Activated naive CD4-positive, alpha-beta T cell treated with anti-CD3 and anti-CD28 coated beads, Interleukin-2, amount 50 U/mL, for 24 hours (primary cell): Measurements from ENCODE around the gene IL1RAPL2.
"Not testable (repeated sequence)": the region's sequence is repeated elsewhere in the genome, so short reads cannot be mapped to it uniquely, and the experiment has no call there.

Source experiments
- H3K27ac Mint-ChIP-seq: one replicate; pipeline ENCODE4 v1.8.0; 2021; ENCODE audit warnings: mild to moderate bottlenecking, mixed read lengths
- H3K27me3 Mint-ChIP-seq: one replicate; pipeline ENCODE4 v1.8.0; 2021; ENCODE audit warnings: mixed read lengths
- H3K36me3 Mint-ChIP-seq: one replicate; pipeline ENCODE4 v1.8.0; 2021; ENCODE audit warnings: mixed read lengths
- H3K4me1 Mint-ChIP-seq: one replicate; pipeline ENCODE4 v1.8.0; 2021; ENCODE audit warnings: mixed read lengths
- H3K4me3 Mint-ChIP-seq: one replicate; pipeline ENCODE4 v1.8.0; 2021; ENCODE audit warnings: mild to moderate bottlenecking, mixed read lengths
- H3K9me3 Mint-ChIP-seq: one replicate; pipeline ENCODE4 v1.8.0; 2021; ENCODE audit warnings: mixed read lengths

Gene IL1RAPL2

DNA sequence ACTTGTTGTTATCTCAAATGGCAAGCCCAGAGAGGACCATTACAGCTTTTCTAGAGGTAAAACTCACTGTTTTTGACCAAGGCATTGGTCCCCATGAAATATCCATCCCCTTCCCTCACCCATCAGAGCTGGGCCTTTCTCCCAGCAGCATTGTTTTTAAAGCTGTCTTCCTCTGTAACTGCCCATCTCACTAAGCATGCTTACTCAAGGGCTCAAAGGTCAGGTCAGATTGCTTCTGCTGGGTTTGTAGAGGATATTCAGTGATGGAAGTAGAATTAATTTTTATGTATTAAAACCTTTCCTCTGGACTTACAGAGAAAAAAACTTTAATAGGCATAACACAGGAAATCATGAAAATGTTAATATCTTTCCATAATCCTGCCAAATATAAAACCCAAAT lies 643.4 kb downstream of the IL1RAPL2 start:
- Mint-ChIP-seq H3K4me3 (no peak overlapping the region), H3K27ac (no peak overlapping the region), H3K4me1 (no peaks in the 10 kb centered on the region), H3K9me3 (no peaks in the 10 kb centered on the region), H3K36me3 (no peaks in the 10 kb centered on the region), H3K27me3 (no peaks in the 10 kb centered on the region)

DNA sequence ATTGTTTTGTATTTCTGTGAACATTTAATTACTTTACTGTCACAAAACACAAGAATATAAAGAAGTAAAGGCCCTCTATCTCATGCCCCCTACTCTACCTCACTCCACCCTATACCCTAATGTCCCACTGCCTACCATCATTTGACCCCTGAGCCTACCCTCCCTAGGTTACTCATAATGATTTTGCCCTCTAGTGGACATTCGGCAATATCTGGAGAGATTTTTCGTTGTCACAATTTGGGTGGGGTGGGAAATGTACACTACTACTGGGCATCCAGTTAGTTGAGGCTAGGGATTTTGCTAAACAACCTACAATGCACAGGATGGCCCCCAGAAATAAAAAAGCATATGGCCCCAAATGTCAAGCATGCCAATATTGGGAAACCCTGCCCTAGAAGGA lies 644.3 kb downstream of the IL1RAPL2 start:
- Mint-ChIP-seq H3K4me3 (no peak overlapping the region), H3K27ac (no peak overlapping the region), H3K9me3 (no peaks in the 10 kb centered on the region)

DNA sequence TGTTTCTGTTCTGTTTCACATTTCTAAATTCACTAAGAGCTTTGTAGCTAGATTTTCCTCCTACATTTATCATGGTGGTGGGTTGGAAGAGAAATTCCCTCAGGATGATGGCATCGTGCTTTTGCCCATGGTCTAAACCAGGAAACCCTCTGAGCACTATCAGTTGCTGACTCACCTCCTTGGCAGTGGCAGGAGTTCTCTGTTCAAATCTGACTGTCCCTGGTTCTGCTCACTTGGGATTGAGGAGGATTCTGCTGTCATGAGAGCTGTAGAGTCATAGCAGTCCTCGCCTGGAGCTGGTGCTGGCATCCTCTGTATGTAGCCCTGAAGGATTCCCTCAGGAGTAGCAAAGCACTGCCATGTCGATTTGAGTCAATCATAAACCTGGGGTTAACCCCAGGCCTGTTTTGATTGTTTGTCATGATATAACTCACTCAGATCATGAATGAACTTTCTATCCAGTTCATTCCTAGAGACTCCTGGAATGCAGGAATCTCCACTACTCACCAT lies 645.1 kb downstream of the IL1RAPL2 start:
- H3K27me3 Mint-ChIP-seq, result no peaks in the 10 kb centered on the region
- H3K36me3 Mint-ChIP-seq, result no peaks in the 10 kb centered on the region
- no peaks in the 10 kb centered on the region for H3K4me1 Mint-ChIP-seq
- peaks cover 4% of the 10 kb centered on the region for H3K9me3 Mint-ChIP-seq
- H3K27ac Mint-ChIP-seq, result no peak overlapping the region
- H3K4me3 Mint-ChIP-seq, result no peak overlapping the region

More for the DNA sequence above, 644.3 kb downstream of the IL1RAPL2 start:
- H3K4me1 Mint-ChIP-seq, result no peaks in the 10 kb centered on the region
- H3K27me3 Mint-ChIP-seq, result no peaks in the 10 kb centered on the region
- no peaks in the 10 kb centered on the region for H3K36me3 Mint-ChIP-seq

DNA sequence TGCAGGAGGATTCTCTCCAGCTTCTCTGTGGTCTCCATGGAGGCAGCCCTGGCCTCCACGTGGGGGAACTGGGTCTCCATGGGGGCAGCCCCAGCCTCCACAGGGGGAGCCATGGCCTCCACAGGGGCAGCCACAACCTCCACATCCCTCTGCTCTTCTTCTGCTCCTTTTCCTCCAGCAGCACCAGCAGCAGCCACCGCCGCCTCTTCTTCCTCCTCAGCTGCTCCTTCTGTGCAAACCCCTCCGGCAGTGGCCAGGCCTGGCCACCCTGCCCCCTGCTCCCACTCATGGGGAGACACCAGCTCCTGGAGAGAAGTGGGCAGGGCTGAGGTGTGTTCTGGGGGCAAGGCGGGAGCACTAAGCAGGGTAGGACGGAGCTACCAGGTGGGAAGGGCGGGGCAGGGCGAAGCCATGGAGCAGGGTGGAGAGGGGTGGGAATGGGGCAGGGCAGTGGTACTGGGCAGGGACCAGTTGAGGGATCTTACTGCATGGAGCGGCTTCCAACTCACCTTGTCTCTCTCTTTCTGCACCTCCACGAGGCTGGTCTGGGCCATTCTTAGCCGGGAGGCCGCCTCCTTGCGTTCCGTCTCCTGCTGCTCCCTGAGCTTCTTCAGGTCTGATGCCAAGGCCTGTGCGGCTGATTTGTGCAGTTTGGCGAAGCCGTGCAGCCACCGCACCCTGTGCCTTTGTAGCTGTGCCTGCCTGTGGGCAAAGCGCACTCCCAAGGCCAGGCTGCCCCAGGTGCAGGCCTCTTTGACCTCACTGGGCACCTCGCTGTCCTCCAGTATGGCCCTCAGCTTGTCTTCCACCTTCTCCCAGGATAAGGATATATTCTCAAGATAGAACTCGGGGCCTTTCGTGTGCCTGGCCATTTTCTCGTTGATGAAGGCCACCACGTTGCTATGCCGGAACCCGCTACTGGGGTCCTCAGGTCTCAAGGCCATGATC lies 653.7 kb downstream of the IL1RAPL2 start:
- Mint-ChIP-seq H3K27me3 (no peaks in the 10 kb centered on the region), H3K9me3 (peaks cover 5% of the 10 kb centered on the region), H3K36me3 (no peaks in the 10 kb centered on the region), H3K27ac (no peak overlapping the region), H3K4me1 (no peaks in the 10 kb centered on the region), H3K4me3 (no peak overlapping the region)

DNA sequence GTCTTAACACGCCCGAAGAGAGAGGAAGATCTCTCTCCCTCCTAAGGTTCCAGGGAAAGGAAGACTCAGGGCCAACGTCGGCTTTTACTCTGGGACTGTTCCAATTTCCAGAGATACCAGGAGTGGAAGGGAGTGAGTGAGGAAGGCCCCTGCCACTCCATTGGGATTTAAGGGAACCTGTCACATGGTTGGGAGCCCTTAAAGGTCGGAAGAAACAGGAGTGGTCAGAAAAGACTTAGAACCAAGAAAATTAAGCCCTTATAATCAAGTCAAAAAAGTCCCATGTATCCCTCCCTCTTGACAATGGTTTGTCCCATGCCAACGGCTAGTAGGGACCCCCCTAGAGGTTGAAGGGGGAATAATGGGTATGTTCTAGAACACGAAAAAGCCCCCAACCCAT lies 654.6 kb downstream of the IL1RAPL2 start, which contains the start of gene TEX13A:
TSS of gene TEX13A (minus strand) at position 59 of the 400 bp plus-strand sequence. CDS start 297 bp downstream, outside the sequence.
- Mint-ChIP-seq H3K27me3 (no peaks in the 10 kb centered on the region), H3K4me3 (no peak within 1 kb of the TSS), H3K36me3 (no peaks in the 10 kb centered on the region)

DNA sequence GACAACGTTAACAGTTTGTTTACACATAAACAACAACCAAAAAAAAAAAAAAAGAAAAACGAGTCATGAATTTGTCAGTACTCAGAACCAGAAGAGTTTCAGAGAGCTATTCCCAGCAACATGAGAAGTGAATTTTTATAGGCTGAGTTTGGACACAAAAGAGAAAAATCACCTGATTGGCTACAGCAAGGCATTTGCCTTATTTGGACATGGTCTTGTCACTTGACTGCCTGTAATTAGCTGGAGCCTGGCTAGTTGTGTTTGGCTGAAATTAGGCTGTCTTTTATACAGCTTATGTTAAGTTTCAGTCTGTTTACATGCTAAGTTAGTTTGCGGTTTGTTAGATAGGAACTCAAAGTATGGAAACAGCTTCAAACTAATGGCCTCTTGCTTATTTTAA lies 655.4 kb downstream of the IL1RAPL2 start:
- Mint-ChIP-seq H3K4me3 (no peak overlapping the region), H3K27me3 (no peaks in the 10 kb centered on the region), H3K27ac (no peak overlapping the region), H3K36me3 (no peaks in the 10 kb centered on the region), H3K9me3 (no peaks in the 10 kb centered on the region), H3K4me1 (no peaks in the 10 kb centered on the region)

More for the DNA sequence above, 654.6 kb downstream of the IL1RAPL2 start, which contains the start of gene TEX13A:
- H3K27ac Mint-ChIP-seq, result no peak within 1 kb of the TSS
- H3K4me1 Mint-ChIP-seq, result no peaks in the 10 kb centered on the region
- H3K9me3 Mint-ChIP-seq, result peaks cover 5% of the 10 kb centered on the region

DNA sequence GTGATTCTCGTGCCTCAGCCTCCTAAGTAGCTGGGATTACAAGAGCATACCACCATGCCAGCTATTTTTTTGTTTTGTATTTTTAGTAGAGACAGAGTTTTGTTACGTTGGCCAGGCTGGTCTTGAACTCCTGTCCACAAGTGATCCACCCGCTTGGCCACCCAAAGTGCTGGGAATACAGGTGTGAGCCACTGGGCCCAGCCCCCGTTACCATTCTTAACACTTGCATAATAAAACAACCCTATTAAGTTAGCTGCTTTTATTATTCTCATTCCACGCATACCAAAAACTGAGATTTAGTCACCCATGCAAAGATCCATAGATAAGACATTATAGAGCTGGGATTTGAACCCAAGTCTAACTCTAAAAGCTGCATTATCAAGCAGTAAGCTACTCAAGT lies 660.5 kb downstream of the IL1RAPL2 start:
- H3K4me1 Mint-ChIP-seq, result no peaks in the 10 kb centered on the region
- no peaks in the 10 kb centered on the region for H3K27me3 Mint-ChIP-seq
- no peak overlapping the region for H3K4me3 Mint-ChIP-seq
- H3K9me3 Mint-ChIP-seq, result no peaks in the 10 kb centered on the region
- no peaks in the 10 kb centered on the region for H3K36me3 Mint-ChIP-seq
- no peak overlapping the region for H3K27ac Mint-ChIP-seq

DNA sequence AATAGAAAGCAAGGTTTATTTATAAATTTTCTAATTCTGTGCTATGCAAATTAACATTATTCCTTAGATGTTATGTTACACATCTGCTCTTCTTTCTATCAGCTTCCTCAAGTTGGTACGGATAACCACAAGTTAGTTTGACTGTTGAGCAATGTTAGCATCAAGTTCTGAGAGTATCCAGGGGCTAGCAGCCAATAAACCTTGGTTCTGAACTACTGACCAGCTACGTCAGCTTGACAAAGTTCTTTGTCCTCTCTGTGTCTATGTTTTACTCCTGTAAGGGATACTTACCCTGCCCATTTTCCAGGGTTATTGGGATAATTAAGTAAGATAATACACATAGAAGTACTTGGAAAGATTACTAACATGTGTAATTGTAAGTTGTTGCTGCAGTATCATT lies 662.6 kb downstream of the IL1RAPL2 start:
- Mint-ChIP-seq H3K27me3 (no peaks in the 10 kb centered on the region), H3K4me3 (no peak overlapping the region), H3K4me1 (no peaks in the 10 kb centered on the region), H3K9me3 (no peaks in the 10 kb centered on the region), H3K36me3 (no peaks in the 10 kb centered on the region), H3K27ac (no peak overlapping the region)

DNA sequence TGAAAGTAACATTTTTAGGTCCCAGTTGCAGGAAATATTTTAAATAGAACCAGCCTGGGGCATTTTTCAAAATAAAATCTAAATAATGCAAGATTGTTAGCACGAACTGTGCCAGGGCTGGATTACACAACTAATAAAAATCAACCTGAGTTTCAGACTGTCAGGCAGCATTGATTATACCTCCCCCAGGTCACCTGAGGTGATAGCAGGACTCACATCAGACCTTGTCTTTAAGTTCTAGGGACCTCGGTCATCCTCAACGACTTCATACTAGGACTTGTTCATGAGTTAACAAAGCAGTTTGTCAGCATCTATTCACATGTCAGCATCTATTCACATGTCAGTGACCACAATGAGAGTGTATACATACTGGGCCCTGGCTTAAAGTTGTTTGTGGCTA lies 663.1 kb downstream of the IL1RAPL2 start:
- Mint-ChIP-seq H3K4me1 (no peaks in the 10 kb centered on the region), H3K27me3 (no peaks in the 10 kb centered on the region), H3K36me3 (no peaks in the 10 kb centered on the region), H3K9me3 (no peaks in the 10 kb centered on the region), H3K4me3 (no peak overlapping the region), H3K27ac (no peak overlapping the region)

DNA sequence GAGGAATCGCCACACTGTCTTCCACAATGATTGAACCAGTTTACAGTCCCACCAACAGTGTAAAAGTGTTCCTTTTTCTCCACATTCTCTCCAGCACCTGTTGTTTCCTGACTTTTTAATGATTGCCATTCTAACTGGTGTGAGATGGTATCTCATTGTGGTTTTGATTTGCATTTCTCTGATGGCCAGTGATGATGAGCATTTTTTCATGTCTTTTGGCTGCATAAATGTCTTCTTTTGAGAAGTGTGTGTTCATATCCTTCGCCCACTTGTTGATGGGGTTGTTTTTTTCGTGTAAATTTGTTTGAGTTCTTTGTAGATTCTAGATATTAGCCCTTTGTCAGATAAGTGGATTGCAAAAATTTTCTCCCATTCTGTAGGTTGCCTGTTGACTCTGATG lies 671.4 kb downstream of the IL1RAPL2 start:
- H3K27me3 Mint-ChIP-seq, H3K27ac Mint-ChIP-seq, H3K9me3 Mint-ChIP-seq, H3K4me3 Mint-ChIP-seq, H3K36me3 Mint-ChIP-seq, H3K4me1 Mint-ChIP-seq: not testable (repeated sequence)

DNA sequence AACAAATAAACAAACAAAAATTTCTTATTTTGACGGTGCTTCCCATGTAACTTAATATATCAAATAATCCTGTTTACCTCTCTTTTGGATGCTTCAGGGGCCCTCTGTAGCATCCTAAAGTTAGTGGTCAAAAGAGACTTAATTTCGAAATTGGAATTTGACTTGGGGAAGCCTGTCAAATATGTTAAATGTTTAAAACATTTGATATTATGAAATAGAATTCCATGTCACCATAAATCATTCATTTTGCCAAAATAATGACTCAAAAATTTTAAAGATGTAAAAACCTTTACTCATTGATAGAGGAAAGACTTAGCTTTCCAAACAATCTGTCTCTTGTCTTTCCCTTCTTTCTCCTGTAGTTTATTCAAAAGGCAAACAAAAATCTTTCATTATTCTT lies 675.1 kb downstream of the IL1RAPL2 start:
- Mint-ChIP-seq H3K27ac (no peak overlapping the region), H3K4me1 (no peaks in the 10 kb centered on the region), H3K4me3 (no peak overlapping the region), H3K9me3 (no peaks in the 10 kb centered on the region), H3K36me3 (no peaks in the 10 kb centered on the region), H3K27me3 (no peaks in the 10 kb centered on the region)

DNA sequence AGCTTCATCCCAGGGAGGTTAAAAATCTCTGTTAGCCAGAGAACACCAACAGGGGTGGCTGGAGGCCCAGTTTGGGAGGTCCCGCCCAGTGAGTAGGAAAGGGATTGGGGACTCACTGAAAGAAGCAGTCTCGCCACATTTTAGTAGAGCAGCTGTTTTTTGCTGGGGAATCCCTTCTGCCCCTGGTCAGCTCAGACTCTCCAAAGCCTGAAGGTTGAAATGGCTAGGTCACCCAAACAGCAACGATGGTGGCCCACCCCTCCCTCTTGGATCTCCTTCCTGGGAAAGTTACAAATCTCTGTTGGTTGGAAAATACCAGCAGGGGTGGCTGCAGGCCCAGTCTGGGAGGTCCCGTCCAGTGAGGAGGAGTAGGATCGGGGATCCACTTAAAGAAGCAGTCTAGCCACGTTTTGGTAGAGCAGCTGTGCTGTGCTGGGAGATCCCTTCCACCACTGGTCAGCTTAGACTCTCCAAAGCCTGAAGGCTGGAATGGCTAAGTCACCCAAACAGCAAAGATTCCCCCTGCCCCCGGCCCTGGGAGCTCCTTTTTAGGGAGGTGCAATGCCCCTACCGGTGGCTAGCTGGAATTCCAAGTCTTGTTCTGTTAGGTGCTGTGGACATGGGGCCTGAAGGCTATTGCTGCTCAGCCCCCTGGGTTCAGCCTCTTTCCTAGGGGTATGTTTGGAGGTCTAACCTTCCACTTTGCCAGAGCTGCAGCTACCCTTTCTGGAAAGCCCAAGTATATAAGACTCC lies 694.5 kb downstream of the IL1RAPL2 start:
- Mint-ChIP-seq H3K9me3 (peaks cover 4% of the 10 kb centered on the region), H3K4me3 (no peak overlapping the region), H3K4me1 (no peaks in the 10 kb centered on the region), H3K27me3 (no peaks in the 10 kb centered on the region), H3K27ac (no peak overlapping the region), H3K36me3 (no peaks in the 10 kb centered on the region)

DNA sequence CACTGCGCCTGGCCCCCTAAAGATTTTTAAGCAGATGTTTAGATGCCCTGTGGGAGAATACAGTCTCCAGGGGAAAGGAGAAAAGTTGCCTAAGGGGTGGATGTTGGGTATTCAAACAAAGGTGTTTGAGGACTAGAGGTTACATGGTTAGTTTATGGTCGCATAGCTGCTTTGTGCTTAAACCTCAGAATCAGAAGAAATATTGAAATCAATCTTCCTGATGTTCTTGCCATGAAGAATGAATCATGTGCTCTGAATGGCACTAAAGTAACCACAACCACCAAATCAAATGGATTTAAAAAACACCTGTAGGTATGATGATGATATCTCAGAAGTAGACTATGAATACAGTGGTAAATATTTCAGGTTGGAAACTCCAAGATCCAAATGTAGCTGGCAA lies 697.2 kb downstream of the IL1RAPL2 start:
- Mint-ChIP-seq H3K9me3 (peaks cover 4% of the 10 kb centered on the region), H3K4me1 (no peaks in the 10 kb centered on the region), H3K4me3 (no peak overlapping the region), H3K27me3 (no peaks in the 10 kb centered on the region), H3K27ac (no peak overlapping the region), H3K36me3 (no peaks in the 10 kb centered on the region)

DNA sequence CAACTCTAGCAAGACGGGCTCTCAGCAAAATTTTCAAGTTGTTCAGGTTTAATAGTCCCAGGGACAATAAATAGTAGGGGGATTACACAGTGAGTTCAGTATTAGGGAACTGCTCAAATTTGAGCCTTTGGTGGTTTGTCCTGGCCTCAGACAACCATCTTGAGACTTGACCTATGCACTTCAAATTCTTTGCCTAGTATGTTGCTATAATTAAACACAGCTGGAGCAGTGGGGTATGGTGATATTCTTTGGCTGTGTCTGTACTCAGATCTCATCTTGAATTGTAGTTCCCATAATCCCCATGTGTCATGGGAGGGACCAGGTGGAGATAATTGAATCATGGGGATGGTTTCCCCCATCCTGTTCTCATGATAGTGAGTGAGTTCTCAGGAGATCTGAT lies 697.8 kb downstream of the IL1RAPL2 start:
- no peaks in the 10 kb centered on the region for H3K4me1 Mint-ChIP-seq
- H3K4me3 Mint-ChIP-seq, result no peak overlapping the region
- peaks cover 4% of the 10 kb centered on the region for H3K9me3 Mint-ChIP-seq
- no peaks in the 10 kb centered on the region for H3K27me3 Mint-ChIP-seq
- no peak overlapping the region for H3K27ac Mint-ChIP-seq
- H3K36me3 Mint-ChIP-seq, result no peaks in the 10 kb centered on the region

DNA sequence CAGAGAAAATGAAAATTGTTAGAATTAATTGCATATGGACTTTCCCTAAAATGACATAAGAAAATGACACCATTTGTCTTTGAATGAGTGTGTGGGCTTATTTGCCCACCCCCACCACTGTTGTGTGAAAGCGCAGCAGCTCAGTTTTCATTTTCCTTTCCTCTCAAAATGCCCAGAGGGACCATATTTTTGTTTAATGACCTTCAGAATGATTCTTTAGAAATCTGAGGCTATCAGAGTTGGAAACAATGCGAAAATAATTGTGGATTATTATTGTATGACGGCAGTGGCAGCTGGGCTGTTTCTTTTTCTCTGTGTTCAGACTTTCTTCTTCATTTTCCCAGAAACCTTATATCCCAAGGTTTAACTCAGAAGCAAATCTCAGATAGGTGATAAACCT lies 699.1 kb downstream of the IL1RAPL2 start:
- Mint-ChIP-seq H3K9me3 (peaks cover 4% of the 10 kb centered on the region), H3K27ac (no peak overlapping the region), H3K4me1 (no peaks in the 10 kb centered on the region), H3K27me3 (no peaks in the 10 kb centered on the region), H3K36me3 (no peaks in the 10 kb centered on the region), H3K4me3 (no peak overlapping the region)

DNA sequence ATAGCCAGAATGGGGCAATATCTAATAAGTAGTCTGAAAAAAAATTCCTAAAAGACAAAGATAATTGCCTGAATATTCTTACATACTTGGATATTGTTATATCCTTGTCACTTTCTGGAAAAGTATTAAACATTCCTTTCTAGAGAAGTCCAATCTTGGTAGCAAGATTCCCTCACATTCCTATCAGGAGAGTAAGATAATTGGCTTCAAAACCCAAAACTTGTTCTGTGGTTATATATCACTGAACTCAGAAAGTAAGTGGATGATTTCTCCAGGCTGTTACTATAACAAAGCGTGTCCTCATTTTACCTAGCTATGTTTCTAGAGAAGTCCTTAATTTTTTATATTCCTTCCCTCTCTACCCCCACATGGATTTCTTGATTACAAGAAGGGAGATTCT lies 700.5 kb downstream of the IL1RAPL2 start:
- Mint-ChIP-seq H3K27me3 (no peaks in the 10 kb centered on the region), H3K9me3 (peaks cover 1% of the 10 kb centered on the region), H3K36me3 (no peaks in the 10 kb centered on the region)

More for the DNA sequence above, 700.5 kb downstream of the IL1RAPL2 start:
- no peak overlapping the region for H3K27ac Mint-ChIP-seq
- H3K4me3 Mint-ChIP-seq, result no peak overlapping the region
- no peaks in the 10 kb centered on the region for H3K4me1 Mint-ChIP-seq
